ENCODE results near the gene GALNT11.

Gene GALNT11

GRCh38 chr7:152089183-152089582, 63.7 kb downstream of the GALNT11 start:
- H3K27ac ChIP-seq (ENCODE audit: low read length): no peak overlapping the region
- DNase-seq (ENCODE audit: low read depth, low spot score): no peak
- no peak overlapping the region for H3K4me3 ChIP-seq (ENCODE audit: low read length)
- no peaks in the 10 kb centered on the region for H3K4me1 ChIP-seq (ENCODE audit: control insufficient read depth, insufficient read depth, low read length)
- H3K36me3 ChIP-seq (ENCODE audit: control insufficient read depth, insufficient read depth, low read length): no peaks in the 10 kb centered on the region
- H3K27me3 ChIP-seq (ENCODE audit: control insufficient read depth, insufficient read depth, low read length): no peaks in the 10 kb centered on the region
- peaks cover 3% of the 10 kb centered on the region for H3K9me3 ChIP-seq (ENCODE audit: control insufficient read depth, insufficient read depth, low read length)
- no CpG with 5 or more reads among the region's 7 CpGs for WGBS (ENCODE audit: insufficient coverage, insufficient read length)

- Histone ChIP-seq H3K27ac (ENCODE audit: low read length) (no peak overlapping the region), H3K27me3 (ENCODE audit: control insufficient read depth, insufficient read depth, low read length) (no peaks in the 10 kb centered on the region), H3K4me3 (ENCODE audit: low read length) (no peak overlapping the region), H3K4me1 (ENCODE audit: control insufficient read depth, insufficient read depth, low read length) (no peaks in the 10 kb centered on the region), H3K9me3 (ENCODE audit: control insufficient read depth, insufficient read depth, low read length) (peaks cover 3% of the 10 kb centered on the region), H3K36me3 (ENCODE audit: control insufficient read depth, insufficient read depth, low read length) (no peaks in the 10 kb centered on the region)
- WGBS (ENCODE audit: insufficient coverage, insufficient read length): no CpG with 5 or more reads among the region's 6 CpGs
- DNase-seq (ENCODE audit: low read depth, low spot score): no peak
Measured at GRCh38 chr7:152090747-152091146, 65.3 kb downstream of the GALNT11 start.

GRCh38 chr7:152093717-152094116, 68.2 kb downstream of the GALNT11 start:
- no peak overlapping the region for H3K4me3 ChIP-seq (ENCODE audit: low read length)
- H3K27me3 ChIP-seq (ENCODE audit: control insufficient read depth, insufficient read depth, low read length): no peaks in the 10 kb centered on the region
- no peak overlapping the region for H3K27ac ChIP-seq (ENCODE audit: low read length)
- H3K9me3 ChIP-seq (ENCODE audit: control insufficient read depth, insufficient read depth, low read length): peaks cover 3% of the 10 kb centered on the region
- no CpG with 5 or more reads among the region's 4 CpGs for WGBS (ENCODE audit: insufficient coverage, insufficient read length)
- H3K36me3 ChIP-seq (ENCODE audit: control insufficient read depth, insufficient read depth, low read length): no peaks in the 10 kb centered on the region
- H3K4me1 ChIP-seq (ENCODE audit: control insufficient read depth, insufficient read depth, low read length): no peaks in the 10 kb centered on the region
- DNase-seq (ENCODE audit: low read depth, low spot score): no peak

- Histone ChIP-seq H3K27me3 (ENCODE audit: control insufficient read depth, insufficient read depth, low read length) (no peaks in the 10 kb centered on the region), H3K27ac (ENCODE audit: low read length) (no peak overlapping the region), H3K4me3 (ENCODE audit: low read length) (no peak overlapping the region), H3K36me3 (ENCODE audit: control insufficient read depth, insufficient read depth, low read length) (no peaks in the 10 kb centered on the region), H3K9me3 (ENCODE audit: control insufficient read depth, insufficient read depth, low read length) (no peaks in the 10 kb centered on the region), H3K4me1 (ENCODE audit: control insufficient read depth, insufficient read depth, low read length) (no peaks in the 10 kb centered on the region)
- DNase-seq (ENCODE audit: low read depth, low spot score): no peak
- WGBS (ENCODE audit: insufficient coverage, insufficient read length): no CpG with 5 or more reads among the region's 1 CpG
Measured at GRCh38 chr7:152095771-152096170, 70.3 kb downstream of the GALNT11 start.

GRCh38 chr7:152097330-152097729, 71.9 kb downstream of the GALNT11 start:
- Histone ChIP-seq H3K4me3 (ENCODE audit: low read length) (no peak overlapping the region), H3K27me3 (ENCODE audit: control insufficient read depth, insufficient read depth, low read length) (no peaks in the 10 kb centered on the region), H3K36me3 (ENCODE audit: control insufficient read depth, insufficient read depth, low read length) (no peaks in the 10 kb centered on the region), H3K27ac (ENCODE audit: low read length) (no peak overlapping the region), H3K9me3 (ENCODE audit: control insufficient read depth, insufficient read depth, low read length) (no peaks in the 10 kb centered on the region), H3K4me1 (ENCODE audit: control insufficient read depth, insufficient read depth, low read length) (no peaks in the 10 kb centered on the region)
- no CpG with 5 or more reads among the region's 4 CpGs for WGBS (ENCODE audit: insufficient coverage, insufficient read length)
- DNase-seq (ENCODE audit: low read depth, low spot score): no peak

GRCh38 chr7:152103066-152103465, 77.6 kb downstream of the GALNT11 start:
- Histone ChIP-seq H3K4me3 (ENCODE audit: low read length) (no peak overlapping the region), H3K27me3 (ENCODE audit: control insufficient read depth, insufficient read depth, low read length) (no peaks in the 10 kb centered on the region), H3K27ac (ENCODE audit: low read length) (no peak overlapping the region), H3K36me3 (ENCODE audit: control insufficient read depth, insufficient read depth, low read length) (0 out of 2 replicates have a peak, but pooled peaks cover 2% of the 10 kb centered on the region), H3K4me1 (ENCODE audit: control insufficient read depth, insufficient read depth, low read length) (no peaks in the 10 kb centered on the region), H3K9me3 (ENCODE audit: control insufficient read depth, insufficient read depth, low read length) (no peaks in the 10 kb centered on the region)
- WGBS (ENCODE audit: insufficient coverage, insufficient read length): no CpG with 5 or more reads among the region's 7 CpGs
- DNase-seq (ENCODE audit: low read depth, low spot score): no peak

- H3K27ac ChIP-seq (ENCODE audit: low read length): no peak overlapping the region
- WGBS (ENCODE audit: insufficient coverage, insufficient read length): no CpG with 5 or more reads among the region's 5 CpGs
- H3K9me3 ChIP-seq (ENCODE audit: control insufficient read depth, insufficient read depth, low read length): no peaks in the 10 kb centered on the region
- H3K4me1 ChIP-seq (ENCODE audit: control insufficient read depth, insufficient read depth, low read length): no peaks in the 10 kb centered on the region
- no peak overlapping the region for H3K4me3 ChIP-seq (ENCODE audit: low read length)
- no peak for DNase-seq (ENCODE audit: low read depth, low spot score)
- H3K36me3 ChIP-seq (ENCODE audit: control insufficient read depth, insufficient read depth, low read length): 0 out of 2 replicates have a peak, but pooled peaks cover 2% of the 10 kb centered on the region
- H3K27me3 ChIP-seq (ENCODE audit: control insufficient read depth, insufficient read depth, low read length): no peaks in the 10 kb centered on the region
Measured at GRCh38 chr7:152103691-152104090, 78.2 kb downstream of the GALNT11 start.

- no peaks in the 10 kb centered on the region for H3K9me3 ChIP-seq (ENCODE audit: control insufficient read depth, insufficient read depth, low read length)
- H3K27ac ChIP-seq (ENCODE audit: low read length): no peak overlapping the region
- H3K27me3 ChIP-seq (ENCODE audit: control insufficient read depth, insufficient read depth, low read length): no peaks in the 10 kb centered on the region
- no peak overlapping the region for H3K4me3 ChIP-seq (ENCODE audit: low read length)
- no peak for DNase-seq (ENCODE audit: low read depth, low spot score)
- H3K4me1 ChIP-seq (ENCODE audit: control insufficient read depth, insufficient read depth, low read length): no peaks in the 10 kb centered on the region
- WGBS (ENCODE audit: insufficient coverage, insufficient read length): no CpG with 5 or more reads among the region's 11 CpGs
- H3K36me3 ChIP-seq (ENCODE audit: control insufficient read depth, insufficient read depth, low read length): 0 out of 2 replicates have a peak, but pooled peaks cover 2% of the 10 kb centered on the region
Measured at GRCh38 chr7:152105205-152105604, 79.7 kb downstream of the GALNT11 start.

- no peak for DNase-seq (ENCODE audit: low read depth, low spot score)
- no peaks in the 10 kb centered on the region for H3K4me1 ChIP-seq (ENCODE audit: control insufficient read depth, insufficient read depth, low read length)
- no peak overlapping the region for H3K27ac ChIP-seq (ENCODE audit: low read length)
- H3K36me3 ChIP-seq (ENCODE audit: control insufficient read depth, insufficient read depth, low read length): 0 out of 2 replicates have a peak, but pooled peaks cover 2% of the 10 kb centered on the region
- H3K4me3 ChIP-seq (ENCODE audit: low read length): no peak overlapping the region
- no peaks in the 10 kb centered on the region for H3K27me3 ChIP-seq (ENCODE audit: control insufficient read depth, insufficient read depth, low read length)
- WGBS (ENCODE audit: insufficient coverage, insufficient read length): no CpG with 5 or more reads among the region's 4 CpGs
- no peaks in the 10 kb centered on the region for H3K9me3 ChIP-seq (ENCODE audit: control insufficient read depth, insufficient read depth, low read length)
Measured at GRCh38 chr7:152106990-152107389, 81.5 kb downstream of the GALNT11 start.

- DNase-seq (ENCODE audit: low read depth, low spot score): no peak
- H3K36me3 ChIP-seq (ENCODE audit: control insufficient read depth, insufficient read depth, low read length): 0 out of 2 replicates have a peak, but pooled peaks cover 2% of the 10 kb centered on the region
- H3K27me3 ChIP-seq (ENCODE audit: control insufficient read depth, insufficient read depth, low read length): no peaks in the 10 kb centered on the region
- no CpG with 5 or more reads among the region's 17 CpGs for WGBS (ENCODE audit: insufficient coverage, insufficient read length)
- H3K27ac ChIP-seq (ENCODE audit: low read length): no peak overlapping the region
- H3K9me3 ChIP-seq (ENCODE audit: control insufficient read depth, insufficient read depth, low read length): no peaks in the 10 kb centered on the region
- H3K4me3 ChIP-seq (ENCODE audit: low read length): no peak overlapping the region
- H3K4me1 ChIP-seq (ENCODE audit: control insufficient read depth, insufficient read depth, low read length): no peaks in the 10 kb centered on the region
Measured at GRCh38 chr7:152107945-152108344, 82.5 kb downstream of the GALNT11 start.

- H3K4me3 ChIP-seq (ENCODE audit: low read length): no peak overlapping the region
- 0 out of 2 replicates have a peak, but pooled peaks cover 2% of the 10 kb centered on the region for H3K36me3 ChIP-seq (ENCODE audit: control insufficient read depth, insufficient read depth, low read length)
- no peaks in the 10 kb centered on the region for H3K9me3 ChIP-seq (ENCODE audit: control insufficient read depth, insufficient read depth, low read length)
- no peak overlapping the region for H3K27ac ChIP-seq (ENCODE audit: low read length)
- DNase-seq (ENCODE audit: low read depth, low spot score): no peak
- H3K4me1 ChIP-seq (ENCODE audit: control insufficient read depth, insufficient read depth, low read length): no peaks in the 10 kb centered on the region
- H3K27me3 ChIP-seq (ENCODE audit: control insufficient read depth, insufficient read depth, low read length): no peaks in the 10 kb centered on the region
- WGBS (ENCODE audit: insufficient coverage, insufficient read length): no CpG with 5 or more reads among the region's 7 CpGs
Measured at GRCh38 chr7:152108359-152108758, 82.9 kb downstream of the GALNT11 start.

All from iPS DF 6.9 (cell line).